ENCODE data around the gene CD2AP.

DNA sequence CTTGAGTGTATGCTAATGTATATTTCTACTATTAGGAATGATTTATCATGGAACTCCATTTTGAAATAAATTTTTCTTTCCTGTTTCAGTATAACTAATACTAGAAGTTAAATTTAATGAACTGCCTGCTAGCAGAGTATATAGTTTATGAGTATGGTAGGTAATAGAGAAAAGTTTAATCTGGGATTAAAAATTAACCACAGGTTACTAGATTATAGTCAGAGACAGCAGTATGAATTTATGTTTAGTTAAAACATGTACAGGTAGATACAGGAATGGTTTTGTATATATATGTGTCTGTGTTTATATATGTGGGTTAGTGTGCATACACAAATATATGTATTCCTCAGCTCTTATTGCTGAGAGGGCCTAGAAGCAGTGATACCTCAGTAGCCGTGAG lies 32.3 kb downstream of the CD2AP start:
- TF ChIP-seq CTCF (IDR thresholded peaks at IDR 0.05) (no peak), POLR2AphosphoS5 (IDR thresholded peaks at IDR 0.05) (no peak)

All from sigmoid colon (tissue), 4 donors.